Measurements from ENCODE around the gene CALHM5.
"Not testable (repeated sequence)": the region's sequence is repeated elsewhere in the genome, so short reads cannot be mapped to it uniquely, and the experiment has no call there.

Gene CALHM5

DNA sequence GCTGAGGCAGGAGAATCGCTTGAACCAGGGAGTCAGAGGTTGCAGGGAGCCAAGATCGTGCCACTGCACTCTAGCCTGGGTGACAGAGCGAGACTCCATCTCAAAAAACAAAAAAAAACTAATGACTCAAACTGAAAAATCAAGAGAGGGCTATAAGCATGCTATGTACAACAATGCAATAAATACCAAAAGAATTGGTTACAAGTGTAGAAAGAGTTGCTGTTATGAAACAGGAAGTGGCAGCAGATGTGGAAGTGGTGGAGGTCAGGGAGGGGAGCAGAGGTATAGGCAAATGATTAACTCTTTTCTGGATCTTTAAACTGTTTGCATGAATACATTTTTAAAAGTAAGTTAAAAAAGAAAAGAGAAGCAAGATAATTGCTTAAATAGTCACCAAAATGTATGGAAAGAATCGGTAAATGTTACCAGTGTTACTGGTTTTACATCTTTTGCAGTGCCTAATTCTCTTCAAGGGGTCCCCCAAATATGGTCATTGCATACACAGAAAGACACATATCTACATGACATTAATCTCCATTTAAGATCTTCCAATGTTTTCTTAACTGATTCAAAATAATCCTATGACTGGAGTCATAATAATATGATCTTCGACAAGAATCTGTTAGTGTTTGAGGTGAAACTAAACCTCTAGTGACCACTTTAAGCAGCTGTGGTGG lies 35.3 kb upstream of the CALHM5 start:
- no peak overlapping the region for H3K27ac ChIP-seq (ENCODE audit: low read depth, low read length)
- H3K27me3 ChIP-seq (ENCODE audit: control insufficient read depth, insufficient read depth, low read length): no peaks in the 10 kb centered on the region
- no peaks in the 10 kb centered on the region for H3K4me1 ChIP-seq (ENCODE audit: control insufficient read depth, insufficient read depth, low read length)
- no peaks in the 10 kb centered on the region for H3K9me3 ChIP-seq (ENCODE audit: control insufficient read depth, insufficient read depth, low read depth, low read length)
- H3K9ac ChIP-seq (ENCODE audit: low read length): no peak overlapping the region
- no peak overlapping the region for H3K4me3 ChIP-seq (ENCODE audit: low read depth, low read length)
- H3K36me3 ChIP-seq (ENCODE audit: control insufficient read depth, insufficient read depth, low read length): no peaks in the 10 kb centered on the region

DNA sequence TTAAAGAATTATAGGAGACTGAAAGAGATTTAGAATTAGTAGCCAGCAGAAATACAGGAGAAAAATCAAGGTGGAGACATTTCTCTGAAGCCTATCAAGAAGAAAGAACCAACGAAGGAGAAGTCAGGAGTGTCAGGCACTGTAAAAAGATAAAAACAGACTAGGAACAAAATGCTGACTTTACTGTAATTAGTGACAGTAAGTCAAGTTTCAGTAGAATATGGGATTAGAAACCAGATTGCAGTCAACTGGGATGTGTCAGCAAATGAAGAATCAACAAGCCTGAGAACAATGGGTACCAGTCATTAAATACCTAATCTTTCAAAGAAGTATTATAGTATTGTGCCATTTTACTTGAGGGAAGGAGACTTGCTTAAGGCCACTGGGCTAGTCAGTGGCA lies 28.7 kb upstream of the CALHM5 start:
- Histone ChIP-seq H3K27me3 (ENCODE audit: control insufficient read depth, insufficient read depth, low read length) (no peaks in the 10 kb centered on the region), H3K36me3 (ENCODE audit: control insufficient read depth, insufficient read depth, low read length) (no peaks in the 10 kb centered on the region), H3K4me3 (ENCODE audit: low read depth, low read length) (no peak overlapping the region), H3K4me1 (ENCODE audit: control insufficient read depth, insufficient read depth, low read length) (no peaks in the 10 kb centered on the region), H3K9me3 (ENCODE audit: control insufficient read depth, insufficient read depth, low read depth, low read length) (no peaks in the 10 kb centered on the region), H3K27ac (ENCODE audit: low read depth, low read length) (no peak overlapping the region), H3K9ac (ENCODE audit: low read length) (no peak overlapping the region)

DNA sequence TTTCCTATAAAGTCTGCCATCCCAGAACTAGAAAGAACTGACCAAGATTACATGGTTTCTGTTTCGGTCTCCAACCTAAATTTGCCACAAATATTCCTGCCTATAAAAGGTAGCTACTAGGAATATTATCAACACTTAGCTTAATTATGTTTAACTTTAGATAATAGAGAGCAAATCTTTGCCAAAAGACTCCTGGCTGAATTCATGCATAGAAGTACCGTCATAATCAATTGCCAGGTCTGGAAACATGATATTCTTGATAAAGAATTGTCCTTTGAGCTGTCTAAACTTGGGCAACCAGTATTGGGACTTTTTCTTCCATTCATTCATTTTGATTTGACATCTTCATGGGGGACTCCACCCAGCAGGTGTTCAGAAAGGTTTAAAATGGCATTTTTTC lies 27.8 kb upstream of the CALHM5 start:
- H3K27me3 ChIP-seq (ENCODE audit: control insufficient read depth, insufficient read depth, low read length): no peaks in the 10 kb centered on the region
- H3K27ac ChIP-seq (ENCODE audit: low read depth, low read length): no peak overlapping the region
- H3K4me3 ChIP-seq (ENCODE audit: low read depth, low read length): no peak overlapping the region
- H3K9ac ChIP-seq (ENCODE audit: low read length): no peak overlapping the region
- H3K9me3 ChIP-seq (ENCODE audit: control insufficient read depth, insufficient read depth, low read depth, low read length): no peaks in the 10 kb centered on the region
- H3K36me3 ChIP-seq (ENCODE audit: control insufficient read depth, insufficient read depth, low read length): no peaks in the 10 kb centered on the region
- H3K4me1 ChIP-seq (ENCODE audit: control insufficient read depth, insufficient read depth, low read length): no peaks in the 10 kb centered on the region

DNA sequence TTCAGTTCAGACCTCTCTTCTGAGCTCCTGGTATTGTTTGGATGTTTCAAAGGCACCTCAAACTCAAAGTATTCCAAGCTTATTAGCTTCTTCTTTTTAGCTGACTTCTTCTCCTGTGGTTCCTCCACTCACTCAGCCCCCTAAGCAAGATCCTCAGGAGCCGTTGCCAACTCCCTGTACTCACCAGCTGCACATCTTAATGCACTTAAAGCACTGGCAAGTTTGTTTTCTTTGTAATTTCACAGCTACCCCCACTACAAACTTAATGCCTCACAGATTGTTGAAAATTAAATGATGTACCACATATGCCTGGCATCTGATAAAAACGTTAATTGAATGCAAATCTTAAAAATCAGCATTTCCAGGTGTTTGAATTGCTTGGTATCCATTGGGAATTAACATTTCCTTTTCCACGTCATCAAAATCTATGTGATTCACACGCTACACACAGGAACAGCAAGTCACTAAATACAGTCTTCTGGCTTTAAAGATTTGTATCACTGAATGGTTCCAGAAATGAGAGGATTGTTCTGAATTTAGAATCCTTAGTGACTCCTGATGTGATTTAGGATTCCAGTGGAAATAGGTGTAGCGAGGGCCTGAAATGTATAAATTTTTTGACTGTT lies 25.8 kb upstream of the CALHM5 start:
- Histone ChIP-seq H3K4me1 (ENCODE audit: control insufficient read depth, insufficient read depth, low read length) (no peaks in the 10 kb centered on the region), H3K9ac (ENCODE audit: low read length) (no peak overlapping the region), H3K27me3 (ENCODE audit: control insufficient read depth, insufficient read depth, low read length) (no peaks in the 10 kb centered on the region), H3K4me3 (ENCODE audit: low read depth, low read length) (no peak overlapping the region), H3K27ac (ENCODE audit: low read depth, low read length) (no peak overlapping the region), H3K9me3 (ENCODE audit: control insufficient read depth, insufficient read depth, low read depth, low read length) (no peaks in the 10 kb centered on the region), H3K36me3 (ENCODE audit: control insufficient read depth, insufficient read depth, low read length) (no peaks in the 10 kb centered on the region)

DNA sequence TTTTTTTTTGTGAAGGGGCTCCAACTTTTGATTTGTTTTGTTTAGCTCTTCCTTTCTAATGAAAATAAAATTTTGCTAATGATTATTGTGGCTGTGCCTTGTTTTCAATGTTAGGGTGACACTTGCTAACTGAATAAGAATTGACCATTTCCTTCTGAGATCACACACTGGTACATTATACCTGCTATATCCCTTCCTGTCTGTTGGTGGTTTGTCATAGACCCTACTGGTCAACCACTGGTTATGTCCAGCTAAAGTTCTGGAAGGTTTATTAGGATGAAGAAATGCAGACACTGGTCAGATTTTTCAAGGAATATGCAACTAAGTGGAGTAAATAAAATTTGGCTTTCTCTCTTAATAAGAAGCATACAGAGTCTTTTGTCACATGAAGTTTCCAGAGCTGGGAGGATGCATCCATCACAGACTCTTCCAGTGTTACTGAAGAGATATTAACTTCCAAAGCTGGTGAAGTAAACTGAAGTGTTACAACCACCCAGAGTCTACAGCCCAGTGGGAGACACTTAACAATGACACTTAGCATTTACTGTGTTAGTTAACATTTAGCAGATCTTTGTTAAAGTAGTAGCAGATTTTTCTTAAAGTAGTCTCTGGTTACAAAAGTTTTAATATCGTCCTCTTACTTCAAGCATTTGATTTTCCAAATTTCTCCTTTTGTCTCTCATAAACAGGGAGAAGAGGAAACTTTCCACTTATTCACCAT lies 19.7 kb upstream of the CALHM5 start:
- Histone ChIP-seq H3K4me3 (ENCODE audit: low read depth, low read length) (no peak overlapping the region), H3K9me3 (ENCODE audit: control insufficient read depth, insufficient read depth, low read depth, low read length) (no peaks in the 10 kb centered on the region), H3K27me3 (ENCODE audit: control insufficient read depth, insufficient read depth, low read length) (no peaks in the 10 kb centered on the region), H3K27ac (ENCODE audit: low read depth, low read length) (no peak overlapping the region), H3K9ac (ENCODE audit: low read length) (no peak overlapping the region), H3K36me3 (ENCODE audit: control insufficient read depth, insufficient read depth, low read length) (no peaks in the 10 kb centered on the region), H3K4me1 (ENCODE audit: control insufficient read depth, insufficient read depth, low read length) (no peaks in the 10 kb centered on the region)

- Histone ChIP-seq H3K9me3 (ENCODE audit: control insufficient read depth, insufficient read depth, low read depth, low read length) (no peaks in the 10 kb centered on the region), H3K9ac (ENCODE audit: low read length) (no peak overlapping the region), H3K4me1 (ENCODE audit: control insufficient read depth, insufficient read depth, low read length) (no peaks in the 10 kb centered on the region), H3K27me3 (ENCODE audit: control insufficient read depth, insufficient read depth, low read length) (no peaks in the 10 kb centered on the region), H3K36me3 (ENCODE audit: control insufficient read depth, insufficient read depth, low read length) (no peaks in the 10 kb centered on the region), H3K27ac (ENCODE audit: low read depth, low read length) (no peak overlapping the region), H3K4me3 (ENCODE audit: low read depth, low read length) (no peak overlapping the region)
Observed at GRCh38 chr6:116492331-116493067, 18.9 kb upstream of the CALHM5 start.

GRCh38 chr6:116495161-116495560 lies 16.3 kb upstream of the CALHM5 start:
- not testable (repeated sequence) for H3K27ac ChIP-seq (ENCODE audit: low read depth, low read length); H3K4me1 ChIP-seq (ENCODE audit: control insufficient read depth, insufficient read depth, low read length); H3K27me3 ChIP-seq (ENCODE audit: control insufficient read depth, insufficient read depth, low read length); H3K4me3 ChIP-seq (ENCODE audit: low read depth, low read length); H3K9me3 ChIP-seq (ENCODE audit: control insufficient read depth, insufficient read depth, low read depth, low read length); H3K36me3 ChIP-seq (ENCODE audit: control insufficient read depth, insufficient read depth, low read length); H3K9ac ChIP-seq (ENCODE audit: low read length)

- H3K4me1 ChIP-seq (ENCODE audit: control insufficient read depth, insufficient read depth, low read length): peaks cover 8% of the 10 kb centered on the region; the same call in 1 of the 2 replicates
- H3K4me3 ChIP-seq (ENCODE audit: low read depth, low read length): no peak overlapping the region
- H3K27me3 ChIP-seq (ENCODE audit: control insufficient read depth, insufficient read depth, low read length): no peaks in the 10 kb centered on the region
- no peaks in the 10 kb centered on the region for H3K36me3 ChIP-seq (ENCODE audit: control insufficient read depth, insufficient read depth, low read length)
- H3K9ac ChIP-seq (ENCODE audit: low read length): no peak overlapping the region
- no peaks in the 10 kb centered on the region for H3K9me3 ChIP-seq (ENCODE audit: control insufficient read depth, insufficient read depth, low read depth, low read length)
- no peak overlapping the region for H3K27ac ChIP-seq (ENCODE audit: low read depth, low read length)
Observed at GRCh38 chr6:116497113-116497676, 14.2 kb upstream of the CALHM5 start.

DNA sequence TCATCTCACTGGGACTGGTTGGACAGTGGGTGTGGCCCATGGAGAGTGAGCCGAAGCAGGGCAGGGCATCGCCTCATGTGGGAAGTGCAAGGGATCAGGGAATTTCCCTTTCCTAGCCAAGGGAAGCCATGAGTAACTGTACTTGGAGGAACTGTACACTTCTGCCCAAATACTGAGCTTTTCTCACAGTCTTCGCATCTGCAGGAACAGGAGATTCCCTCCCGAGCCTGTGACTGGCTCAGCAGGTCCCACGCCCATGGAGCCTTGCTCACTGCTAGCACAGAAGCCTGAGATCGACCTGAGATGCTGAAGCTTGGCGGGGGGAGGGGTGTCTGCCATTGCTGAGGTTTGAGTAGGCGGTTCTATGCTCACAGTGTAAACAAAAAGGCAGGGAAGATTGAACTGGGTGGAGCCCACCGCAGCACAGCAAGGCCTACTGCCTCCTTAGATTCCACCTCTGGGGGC lies 10.4 kb upstream of the CALHM5 start:
- Histone ChIP-seq H3K9ac (ENCODE audit: low read length) (no peak overlapping the region), H3K27me3 (ENCODE audit: control insufficient read depth, insufficient read depth, low read length) (no peaks in the 10 kb centered on the region), H3K27ac (ENCODE audit: low read depth, low read length) (no peak overlapping the region), H3K36me3 (ENCODE audit: control insufficient read depth, insufficient read depth, low read length) (no peaks in the 10 kb centered on the region), H3K4me3 (ENCODE audit: low read depth, low read length) (no peak overlapping the region), H3K4me1 (ENCODE audit: control insufficient read depth, insufficient read depth, low read length) (peaks cover 8% of the 10 kb centered on the region; the same call in 1 of the 2 replicates), H3K9me3 (ENCODE audit: control insufficient read depth, insufficient read depth, low read depth, low read length) (no peaks in the 10 kb centered on the region)

DNA sequence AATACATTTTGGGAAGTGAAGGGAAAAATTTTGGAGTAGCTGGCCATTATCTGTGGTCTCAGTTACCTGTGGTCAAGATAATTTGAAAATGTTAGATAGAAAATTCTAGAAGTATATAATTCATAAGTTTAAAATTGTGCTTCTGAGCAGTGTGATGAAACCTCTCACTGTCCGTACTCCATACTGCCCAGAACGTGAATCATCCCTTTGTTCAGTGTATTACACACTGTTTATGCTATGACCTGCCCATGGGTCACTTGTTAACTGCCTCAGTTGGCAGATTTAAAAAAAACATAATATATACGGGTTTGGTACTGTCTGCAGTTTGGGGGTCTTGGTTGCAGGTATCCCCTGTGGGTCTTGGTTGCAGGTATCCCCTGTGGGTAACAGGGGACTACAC lies 4.1 kb upstream of the CALHM5 start:
- H3K9ac ChIP-seq (ENCODE audit: low read length): no peak overlapping the region
- no peaks in the 10 kb centered on the region for H3K27me3 ChIP-seq (ENCODE audit: control insufficient read depth, insufficient read depth, low read length)
- no peaks in the 10 kb centered on the region for H3K36me3 ChIP-seq (ENCODE audit: control insufficient read depth, insufficient read depth, low read length)
- H3K27ac ChIP-seq (ENCODE audit: low read depth, low read length): no peak overlapping the region
- H3K4me3 ChIP-seq (ENCODE audit: low read depth, low read length): no peak overlapping the region
- peaks cover 10% of the 10 kb centered on the region for H3K4me1 ChIP-seq (ENCODE audit: control insufficient read depth, insufficient read depth, low read length)
- H3K9me3 ChIP-seq (ENCODE audit: control insufficient read depth, insufficient read depth, low read depth, low read length): no peaks in the 10 kb centered on the region

Data from HUES6 (cell line).